ENCODE measurements around the gene MICAL1. TPM values are rescaled to one million over a fixed set of nuclear protein-coding genes. Genes with fewer than 3 reads are reported as not detected.

The MICAL1 gene
- total and polyA plus RNA-seq, 2 donors (not counting 3 experiments of a cell fraction or from before 2014, with no cell fraction given), result 36.5 to 39.4 TPM

- Histone ChIP-seq H4K20me1 (replicated peaks; ENCODE audit: control insufficient read depth, extremely low read depth, insufficient read depth, low read length) (no peaks in the 10 kb centered on the region), H3K4me2 (ENCODE audit: insufficient read depth, low read length) (peak overlapping the region; percentile 34), H3K36me3 (ENCODE audit: control insufficient read depth in 2 of 2, extremely low read depth in 1 of 2, insufficient read depth in 2 of 2, low read length in 2 of 2) (peaks cover 0 to 3% of the 10 kb centered on the region in 2 experiments), H3K4me1 (ENCODE audit: control insufficient read depth, extremely low read depth, insufficient read depth, low read length) (peaks cover 26% of the 10 kb centered on the region), H3K9me3 (replicated peaks; ENCODE audit: control insufficient read depth, insufficient read depth, low read length) (no peaks in the 10 kb centered on the region), H3K9me1 (replicated peaks; ENCODE audit: control insufficient read depth, extremely low read depth, insufficient read depth, low read length) (no peaks in the 10 kb centered on the region), H3K4me3 (replicated peaks in 1 of 3; ENCODE audit: insufficient read depth in 1 of 3, low read depth in 1 of 3, low read length in 3 of 3) (no peak overlapping the region), H3K27ac (ENCODE audit: insufficient read depth, low read depth, low read length) (no peak overlapping the region), H3K79me2 (ENCODE audit: control insufficient read depth, insufficient read depth, low read length) (peaks cover 53% of the 10 kb centered on the region), H3K27me3 (ENCODE audit: control insufficient read depth in 2 of 2, insufficient read depth in 2 of 2, low read length in 2 of 2) (peaks cover 6% of the 10 kb centered on the region in 2 experiments), H2AFZ (ENCODE audit: low read depth, low read length) (no peak overlapping the region), H3K9ac (replicated peaks; ENCODE audit: extremely low read depth, insufficient read depth, low read length) (no peak overlapping the region)
- POLR2A ChIA-PET, result no interaction called here
- DNase-seq (ENCODE audit: low read depth, low spot score) (no peak), FAIRE-seq (no peak)
- dilution Hi-C loops (cut with MboI; ENCODE audit: extremely low pct_ligation_motif_present, low sequenced_read_pairs) (no loop called here), intact Hi-C loops (cut with micrococcal nuclease) (loop anchor here (5.0 kb wide), 1 partner anchor 39 kb away; the partner anchor contains the start of genes PPIL6 and SMPD2)
- no peak for TF ChIP-seq FOS (IDR thresholded peaks at IDR 0.05; ENCODE audit: borderline replicate concordance, insufficient read depth, low read length)
- TF ChIP-seq, protein P1, sequence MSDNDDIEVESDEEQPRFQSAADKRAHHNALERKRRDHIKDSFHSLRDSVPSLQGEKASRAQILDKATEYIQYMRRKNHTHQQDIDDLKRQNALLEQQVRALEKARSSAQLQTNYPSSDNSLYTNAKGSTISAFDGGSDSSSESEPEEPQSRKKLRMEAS (IDR thresholded peaks at IDR 0.05; ENCODE audit: insufficient read depth, insufficient read length), result no peak
- no peak for TF ChIP-seq POLR2A (IDR thresholded peaks at IDR 0.05; ENCODE audit: low read depth, low read length)
- TF ChIP-seq, protein P2, sequence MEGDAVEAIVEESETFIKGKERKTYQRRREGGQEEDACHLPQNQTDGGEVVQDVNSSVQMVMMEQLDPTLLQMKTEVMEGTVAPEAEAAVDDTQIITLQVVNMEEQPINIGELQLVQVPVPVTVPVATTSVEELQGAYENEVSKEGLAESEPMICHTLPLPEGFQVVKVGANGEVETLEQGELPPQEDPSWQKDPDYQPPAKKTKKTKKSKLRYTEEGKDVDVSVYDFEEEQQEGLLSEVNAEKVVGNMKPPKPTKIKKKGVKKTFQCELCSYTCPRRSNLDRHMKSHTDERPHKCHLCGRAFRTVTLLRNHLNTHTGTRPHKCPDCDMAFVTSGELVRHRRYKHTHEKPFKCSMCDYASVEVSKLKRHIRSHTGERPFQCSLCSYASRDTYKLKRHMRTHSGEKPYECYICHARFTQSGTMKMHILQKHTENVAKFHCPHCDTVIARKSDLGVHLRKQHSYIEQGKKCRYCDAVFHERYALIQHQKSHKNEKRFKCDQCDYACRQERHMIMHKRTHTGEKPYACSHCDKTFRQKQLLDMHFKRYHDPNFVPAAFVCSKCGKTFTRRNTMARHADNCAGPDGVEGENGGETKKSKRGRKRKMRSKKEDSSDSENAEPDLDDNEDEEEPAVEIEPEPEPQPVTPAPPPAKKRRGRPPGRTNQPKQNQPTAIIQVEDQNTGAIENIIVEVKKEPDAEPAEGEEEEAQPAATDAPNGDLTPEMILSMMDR (IDR thresholded peaks at IDR 0.05; ENCODE audit: extremely low read depth in 1 of 2, insufficient read depth in 1 of 2, low read depth in 1 of 2, low read length in 2 of 2), result no peak
- TF ChIP-seq MYC (IDR thresholded peaks at IDR 0.05; ENCODE audit: low read depth, low read length), result no peak
- no peak for TF ChIP-seq GATA2 (IDR thresholded peaks at IDR 0.05; ENCODE audit: insufficient read depth, insufficient read length, low read depth, low read length)
- no peak for TF ChIP-seq EZH2 (IDR thresholded peaks at IDR 0.05; ENCODE audit: borderline replicate concordance, low read depth, low read length, severe bottlenecking)
- TF ChIP-seq POLR2AphosphoS5 (IDR thresholded peaks at IDR 0.05; ENCODE audit: insufficient read depth, low read depth, low read length), result no peak
- TF ChIP-seq JUN (IDR thresholded peaks at IDR 0.05; ENCODE audit: borderline replicate concordance, insufficient read depth, insufficient read length, low read depth), result no peak
- CTCF ChIA-PET, result interaction anchor here (1.1 to 1.6 kb wide), 2 partner anchors 16 to 558 kb away, joined by 3 to 4 read pairs; no protein-coding TSS in a partner anchor
- BruUV-seq (replicated peaks), result no TSS peak
Measured at GRCh38 chr6:109480993-109481480, 25.5 kb upstream of the MICAL1 start.
